ENCODE data around the gene RTP3.

RTP3 gene

DNA sequence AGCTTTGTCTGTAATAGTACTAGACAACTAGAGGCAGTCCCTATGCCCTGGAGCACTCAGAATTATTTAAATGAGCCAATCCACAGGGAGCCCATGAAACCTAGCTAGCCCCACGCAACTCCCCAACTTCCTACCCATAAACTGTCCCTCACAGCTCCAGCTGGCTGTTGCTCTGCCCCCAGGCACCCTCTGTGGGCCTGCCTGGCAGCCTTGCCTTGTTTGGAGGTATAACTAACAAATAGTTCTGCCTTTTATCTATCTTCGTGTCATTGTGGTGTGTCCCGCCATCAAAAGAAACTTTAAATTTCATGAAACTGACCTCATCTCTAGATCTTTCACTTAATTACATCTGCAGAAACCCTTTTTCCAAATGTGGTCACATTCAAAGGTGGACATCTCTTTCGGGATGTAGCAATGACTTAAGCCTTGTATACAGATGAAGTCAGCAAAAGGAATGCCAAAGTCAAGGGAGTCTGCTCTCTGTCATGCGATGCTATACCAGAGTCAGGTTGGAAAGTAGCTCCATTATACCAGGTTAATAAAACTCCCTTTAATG lies 1.8 kb upstream of the RTP3 start:
- H3K4me3 ChIP-seq (replicated peaks; ENCODE audit: low read depth, low read length): no peak overlapping the region
- peak; percentile 30 for DNase-seq (ENCODE audit: low read depth)
- TF ChIP-seq, protein P1, sequence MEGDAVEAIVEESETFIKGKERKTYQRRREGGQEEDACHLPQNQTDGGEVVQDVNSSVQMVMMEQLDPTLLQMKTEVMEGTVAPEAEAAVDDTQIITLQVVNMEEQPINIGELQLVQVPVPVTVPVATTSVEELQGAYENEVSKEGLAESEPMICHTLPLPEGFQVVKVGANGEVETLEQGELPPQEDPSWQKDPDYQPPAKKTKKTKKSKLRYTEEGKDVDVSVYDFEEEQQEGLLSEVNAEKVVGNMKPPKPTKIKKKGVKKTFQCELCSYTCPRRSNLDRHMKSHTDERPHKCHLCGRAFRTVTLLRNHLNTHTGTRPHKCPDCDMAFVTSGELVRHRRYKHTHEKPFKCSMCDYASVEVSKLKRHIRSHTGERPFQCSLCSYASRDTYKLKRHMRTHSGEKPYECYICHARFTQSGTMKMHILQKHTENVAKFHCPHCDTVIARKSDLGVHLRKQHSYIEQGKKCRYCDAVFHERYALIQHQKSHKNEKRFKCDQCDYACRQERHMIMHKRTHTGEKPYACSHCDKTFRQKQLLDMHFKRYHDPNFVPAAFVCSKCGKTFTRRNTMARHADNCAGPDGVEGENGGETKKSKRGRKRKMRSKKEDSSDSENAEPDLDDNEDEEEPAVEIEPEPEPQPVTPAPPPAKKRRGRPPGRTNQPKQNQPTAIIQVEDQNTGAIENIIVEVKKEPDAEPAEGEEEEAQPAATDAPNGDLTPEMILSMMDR (IDR thresholded peaks at IDR 0.05; ENCODE audit: low read length, missing control alignments): no peak

DNA sequence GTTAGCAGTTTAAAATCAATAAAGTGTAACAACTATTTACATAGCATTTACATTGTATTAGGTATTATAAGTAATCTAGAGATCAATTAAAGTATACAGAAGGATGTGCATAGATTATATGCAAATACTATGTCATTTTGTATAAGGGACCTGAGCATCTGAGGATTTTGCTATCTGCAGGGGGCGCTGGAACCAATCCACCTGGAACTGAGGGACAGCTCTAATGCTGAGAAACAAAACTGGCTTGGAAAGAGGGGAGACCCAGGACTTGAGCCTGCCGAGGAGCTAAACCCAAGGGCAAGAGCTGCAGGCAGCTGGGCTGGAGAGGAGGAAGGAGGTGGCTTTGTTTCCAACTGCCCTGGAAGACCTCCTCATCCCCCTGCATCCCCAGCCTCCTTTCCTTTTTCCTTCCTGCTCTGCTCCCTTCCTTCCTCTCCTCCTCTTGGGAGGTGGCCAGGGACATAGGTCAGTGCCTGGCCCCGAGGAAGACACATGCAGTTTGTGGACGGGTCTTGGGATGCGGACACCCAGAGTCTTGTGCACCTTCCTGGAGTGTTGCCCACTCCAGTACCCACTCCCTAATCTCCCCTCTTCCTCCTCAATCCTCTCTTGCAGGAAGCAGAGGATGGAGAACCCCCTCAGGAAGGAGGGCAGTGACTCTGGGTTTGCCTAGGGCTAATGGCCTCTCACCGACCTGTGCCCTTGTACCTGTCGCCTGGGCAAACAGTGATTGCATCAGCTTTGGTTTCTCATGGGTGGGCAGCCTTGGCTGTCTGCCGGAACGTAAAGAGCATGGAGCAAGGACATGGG lies 825 bp upstream of the RTP3 start:
- TF ChIP-seq, protein P1 (IDR thresholded peaks at IDR 0.05; ENCODE audit: low read length, missing control alignments): peak; percentile 44
- peak; percentile 23 for DNase-seq (ENCODE audit: low read depth)
- no peak overlapping the region for H3K4me3 ChIP-seq (replicated peaks; ENCODE audit: low read depth, low read length)

DNA sequence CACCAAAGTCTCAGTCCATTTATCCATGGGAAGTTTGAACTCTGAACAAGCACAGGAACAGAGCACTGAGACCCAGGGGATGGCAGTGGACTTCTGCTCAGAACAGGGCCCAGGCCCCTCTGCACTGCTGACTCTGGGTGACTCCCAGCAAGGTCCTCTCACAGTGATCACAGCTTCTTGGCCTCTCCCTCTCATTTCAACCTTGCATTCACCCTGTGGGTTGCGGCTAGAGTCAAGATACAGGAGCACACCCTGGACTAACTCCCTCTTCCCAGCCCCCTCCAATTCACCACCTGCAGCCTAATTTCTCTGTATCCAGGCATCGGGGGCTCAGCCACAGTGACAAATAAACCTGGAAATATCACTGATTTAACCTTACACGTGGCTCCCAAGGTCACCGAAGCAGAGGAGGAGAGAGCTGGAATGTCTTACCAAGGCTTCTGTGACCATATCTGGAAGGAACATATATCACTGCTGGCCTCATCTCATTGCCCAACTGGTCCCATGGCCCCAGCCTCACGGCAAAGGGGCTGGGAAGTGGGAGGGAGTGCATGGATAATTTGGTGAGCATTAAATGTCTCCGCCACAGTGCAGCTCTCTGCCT lies 1.2 kb downstream of the RTP3 start:
- no peak for DNase-seq (ENCODE audit: low read depth)
- TF ChIP-seq, protein P1 (IDR thresholded peaks at IDR 0.05; ENCODE audit: low read length, missing control alignments): no peak
- H3K4me3 ChIP-seq (replicated peaks; ENCODE audit: low read depth, low read length): no peak overlapping the region

GRCh38 chr3:46500656-46501635 lies 3.2 kb downstream of the RTP3 start:
- peak; percentile 87 for DNase-seq (ENCODE audit: low read depth)
- TF ChIP-seq, protein P1 (IDR thresholded peaks at IDR 0.05; ENCODE audit: low read length, missing control alignments): no peak
- H3K4me3 ChIP-seq (replicated peaks; ENCODE audit: low read depth, low read length): no peak overlapping the region

DNA sequence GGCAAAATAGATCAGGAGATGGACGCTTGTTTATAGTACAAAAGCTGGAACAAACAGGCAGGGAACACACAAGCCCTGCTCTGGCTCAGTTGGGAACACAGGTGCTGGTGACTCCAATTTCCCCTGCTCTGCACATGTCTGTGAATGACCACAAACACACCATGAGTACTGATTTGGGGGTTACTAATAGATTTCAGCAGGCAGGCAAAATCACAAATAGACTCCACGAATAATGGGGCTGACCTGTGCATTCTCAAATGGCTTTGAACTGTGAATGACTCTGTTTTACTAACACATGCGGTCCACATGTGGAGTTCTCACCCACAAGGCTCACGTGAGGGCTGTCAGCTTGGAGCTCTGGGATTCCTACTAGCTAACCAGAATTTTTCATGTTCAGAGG lies 3.9 kb downstream of the RTP3 start:
- TF ChIP-seq, protein P1 (IDR thresholded peaks at IDR 0.05; ENCODE audit: low read length, missing control alignments): no peak
- no peak overlapping the region for H3K4me3 ChIP-seq (replicated peaks; ENCODE audit: low read depth, low read length)
- no peak for DNase-seq (ENCODE audit: low read depth)

GRCh38 chr3:46503200-46503874 lies 5.6 kb downstream of the RTP3 start:
- no peak overlapping the region for H3K4me3 ChIP-seq (replicated peaks; ENCODE audit: low read depth, low read length)
- TF ChIP-seq, protein P1 (IDR thresholded peaks at IDR 0.05; ENCODE audit: low read length, missing control alignments): no peak
- no peak for DNase-seq (ENCODE audit: low read depth)

All from fibroblast of pulmonary artery (primary cell).